HepG2 (cell line): ENCODE measurements around the gene CTBP1.

Source experiments
- CTCF ChIP-seq: sonication (generic); formaldehyde crosslinking; IDR thresholded peaks from 2 replicates; pipeline ENCODE4 v1.5.0; 2020; ENCODE audit warnings: mild to moderate bottlenecking, missing genetic modification reagents, moderate library complexity
- HCFC1 ChIP-seq: fragments of 150-350 bp; IDR thresholded peaks from 2 replicates; pipeline ENCODE4 v1.6.1; 2014; ENCODE audit warnings: low read depth, low read length
- NR2C2 ChIP-seq: sonication (generic); formaldehyde crosslinking; IDR thresholded peaks from 2 replicates; pipeline ENCODE4 v1.4.0; 2020; ENCODE audit warnings: missing genetic modification reagents, mild to moderate bottlenecking, moderate library complexity, borderline replicate concordance
- ZNF276 ChIP-seq: sonication (generic); formaldehyde crosslinking; IDR thresholded peaks from 2 replicates; pipeline ENCODE4 v1.4.0; 2020; ENCODE audit warnings: mild to moderate bottlenecking, low read depth, missing genetic modification reagents
- ZNF768 ChIP-seq: sonication (generic); formaldehyde crosslinking; IDR thresholded peaks from 2 replicates; pipeline ENCODE4 v1.4.0; 2020; ENCODE audit warnings: missing genetic modification reagents

- TF ChIP-seq ZNF276 (no peak), HCFC1 (no peak), NR2C2 (CRISPR knock-in tag) (no peak), CTCF (CRISPR knock-in tag) (no peak), ZNF768 (CRISPR knock-in tag) (no peak)
Measured at GRCh38 chr4:1244978-1245471, 3.9 kb downstream of the CTBP1 start.
